PFSK-1 (cell line): ENCODE results near the gene RBM20.

ENCODE experiments used
- FOXP2 ChIP-seq: optimal IDR thresholded peaks from 2 replicates; pipeline ENCODE3; 2011; ENCODE audit warnings: borderline replicate concordance, control low read depth, inconsistent platforms; ENCODE audit not compliant: insufficient read depth; ENCODE audit errors: extremely low read length, extremely low read depth
- POLR2AphosphoS5 ChIP-seq: IDR thresholded peaks from 2 replicates; pipeline ENCODE4 v1.6.1; 2012; ENCODE audit warnings: low read depth, mild to moderate bottlenecking, control low read depth, low read length, moderate library complexity
- SIN3A ChIP-seq: IDR thresholded peaks from 2 replicates; pipeline ENCODE4 v1.6.1; 2012; ENCODE audit warnings: mild to moderate bottlenecking, low read length, moderate library complexity, borderline replicate concordance; ENCODE audit not compliant: insufficient read depth
- TAF1 ChIP-seq: IDR thresholded peaks from 2 replicates; pipeline ENCODE4 v1.6.1; 2012; ENCODE audit warnings: low read length, control low read depth, borderline replicate concordance; ENCODE audit not compliant: insufficient read depth
- TF ChIP-seq, protein P1 (sequence below), 2 experiments: IDR thresholded peaks; 2 replicates each; pipeline versions ENCODE4 v1.6.1 to v1.8.0; 2011 to 2012; ENCODE audit warnings: low read depth in 2 of 2, low read length in 2 of 2, control low read depth in 1 of 2, inconsistent platforms in 1 of 2, mild to moderate bottlenecking in 1 of 2, moderate library complexity in 1 of 2; ENCODE audit not compliant: insufficient read depth in 1 of 2

Gene RBM20

GRCh38 chr10:110694820-110695538 lies 50.8 kb downstream of the RBM20 start:
- TF ChIP-seq FOXP2 (no peak), SIN3A (no peak), POLR2AphosphoS5 (no peak), TAF1 (no peak)
- TF ChIP-seq, protein P1, sequence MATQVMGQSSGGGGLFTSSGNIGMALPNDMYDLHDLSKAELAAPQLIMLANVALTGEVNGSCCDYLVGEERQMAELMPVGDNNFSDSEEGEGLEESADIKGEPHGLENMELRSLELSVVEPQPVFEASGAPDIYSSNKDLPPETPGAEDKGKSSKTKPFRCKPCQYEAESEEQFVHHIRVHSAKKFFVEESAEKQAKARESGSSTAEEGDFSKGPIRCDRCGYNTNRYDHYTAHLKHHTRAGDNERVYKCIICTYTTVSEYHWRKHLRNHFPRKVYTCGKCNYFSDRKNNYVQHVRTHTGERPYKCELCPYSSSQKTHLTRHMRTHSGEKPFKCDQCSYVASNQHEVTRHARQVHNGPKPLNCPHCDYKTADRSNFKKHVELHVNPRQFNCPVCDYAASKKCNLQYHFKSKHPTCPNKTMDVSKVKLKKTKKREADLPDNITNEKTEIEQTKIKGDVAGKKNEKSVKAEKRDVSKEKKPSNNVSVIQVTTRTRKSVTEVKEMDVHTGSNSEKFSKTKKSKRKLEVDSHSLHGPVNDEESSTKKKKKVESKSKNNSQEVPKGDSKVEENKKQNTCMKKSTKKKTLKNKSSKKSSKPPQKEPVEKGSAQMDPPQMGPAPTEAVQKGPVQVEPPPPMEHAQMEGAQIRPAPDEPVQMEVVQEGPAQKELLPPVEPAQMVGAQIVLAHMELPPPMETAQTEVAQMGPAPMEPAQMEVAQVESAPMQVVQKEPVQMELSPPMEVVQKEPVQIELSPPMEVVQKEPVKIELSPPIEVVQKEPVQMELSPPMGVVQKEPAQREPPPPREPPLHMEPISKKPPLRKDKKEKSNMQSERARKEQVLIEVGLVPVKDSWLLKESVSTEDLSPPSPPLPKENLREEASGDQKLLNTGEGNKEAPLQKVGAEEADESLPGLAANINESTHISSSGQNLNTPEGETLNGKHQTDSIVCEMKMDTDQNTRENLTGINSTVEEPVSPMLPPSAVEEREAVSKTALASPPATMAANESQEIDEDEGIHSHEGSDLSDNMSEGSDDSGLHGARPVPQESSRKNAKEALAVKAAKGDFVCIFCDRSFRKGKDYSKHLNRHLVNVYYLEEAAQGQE (IDR thresholded peaks at IDR 0.05; ENCODE audit: insufficient read depth in 1 of 2, low read depth in 2 of 2, low read length in 2 of 2), result no peak

GRCh38 chr10:110695539-110695886 lies 51.4 kb downstream of the RBM20 start:
- TF ChIP-seq TAF1, result no peak
- TF ChIP-seq FOXP2, result no peak
- TF ChIP-seq POLR2AphosphoS5, result no peak
- no peak for TF ChIP-seq SIN3A
- TF ChIP-seq, protein P1 (IDR thresholded peaks at IDR 0.05; ENCODE audit: insufficient read depth in 1 of 2, low read depth in 2 of 2, low read length in 2 of 2), result no peak

- TF ChIP-seq, protein P1 (IDR thresholded peaks at IDR 0.05; ENCODE audit: insufficient read depth in 1 of 2, low read depth in 2 of 2, low read length in 2 of 2), result no peak
- TF ChIP-seq TAF1 (no peak), POLR2AphosphoS5 (no peak), SIN3A (no peak), FOXP2 (no peak)
Measured at GRCh38 chr10:110696436-110696835, 52.3 kb downstream of the RBM20 start.

GRCh38 chr10:110698340-110698739 lies 54.2 kb downstream of the RBM20 start:
- TF ChIP-seq SIN3A, result no peak
- no peak for TF ChIP-seq TAF1
- TF ChIP-seq FOXP2, result no peak
- no peak for TF ChIP-seq POLR2AphosphoS5
- TF ChIP-seq, protein P1 (IDR thresholded peaks at IDR 0.05; ENCODE audit: insufficient read depth in 1 of 2, low read depth in 2 of 2, low read length in 2 of 2), result no peak

DNA sequence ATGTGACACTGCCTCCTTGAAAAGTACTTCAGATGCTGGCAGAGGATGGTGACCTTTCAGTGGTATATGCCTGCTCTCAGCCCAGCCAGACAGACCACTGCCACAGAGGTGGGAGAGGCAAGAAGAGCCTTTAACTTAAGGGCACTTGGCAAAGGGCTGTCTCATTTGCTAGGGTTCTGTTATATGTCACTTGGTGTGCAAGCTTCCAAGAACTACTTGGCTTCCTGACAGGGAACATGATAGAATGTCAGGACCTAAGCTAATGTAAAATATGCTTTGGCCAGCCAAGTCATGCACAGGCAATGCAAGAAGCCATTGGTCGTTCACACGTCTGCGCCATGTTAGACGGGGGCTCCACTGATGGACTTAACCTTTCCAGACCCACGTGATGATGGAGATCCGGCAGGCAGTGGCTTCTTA lies 54.7 kb downstream of the RBM20 start:
- TF ChIP-seq TAF1, result no peak
- TF ChIP-seq POLR2AphosphoS5, result no peak
- TF ChIP-seq, protein P1 (IDR thresholded peaks at IDR 0.05; ENCODE audit: insufficient read depth in 1 of 2, low read depth in 2 of 2, low read length in 2 of 2), result no peak
- TF ChIP-seq FOXP2, result no peak
- TF ChIP-seq SIN3A, result no peak
